Measurements from ENCODE around the gene OPRL1. TPM values are rescaled to one million over a fixed set of nuclear protein-coding genes. Genes with fewer than 3 reads are reported as not detected.

Gene OPRL1
- total and polyA plus RNA-seq, 2 donors (not counting 1 experiment from before 2014, with no cell fraction given), result 3.5 to 6.2 TPM

GRCh38 chr20:64144144-64144912, 64.4 kb downstream of the OPRL1 start:
- H3K27ac ChIP-seq (ENCODE audit: low read length in 2 of 2), result no peak overlapping the region
- ChIA-PET CTCF (no interaction called here), POLR2A (no interaction called here)
- peaks cover 0 to 16% (median 0%) of the 10 kb centered on the region in 4 experiments for H3K27me3 ChIP-seq (replicated peaks in 1 of 4; ENCODE audit: control extremely low read depth in 1 of 4, control insufficient read depth in 3 of 4, insufficient read depth in 4 of 4, low read length in 3 of 4)
- H3K79me2 ChIP-seq (ENCODE audit: control insufficient read depth, insufficient read depth, low read length), result no peaks in the 10 kb centered on the region
- no peaks in the 10 kb centered on the region for H3K4me1 Mint-ChIP-seq
- TF ChIP-seq CTCF (IDR thresholded peaks at IDR 0.05) (no peak), EZH2 (IDR thresholded peaks at IDR 0.05; ENCODE audit: borderline replicate concordance, insufficient read depth, low read depth, low read length, poor library complexity, severe bottlenecking) (no peak)
- peaks cover 0 to 25% (median 9%) of the 10 kb centered on the region in 3 donors for H3K9me3 ChIP-seq (ENCODE audit: control extremely low read depth in 1 of 3, control insufficient read depth in 2 of 3, insufficient read depth in 1 of 3, low read length in 2 of 3)
- no peak overlapping the region for H3K4me3 Mint-ChIP-seq
- H3K4me2 ChIP-seq (replicated peaks; ENCODE audit: low read depth, low read length, poor library complexity, severe bottlenecking), result no peak overlapping the region
- H3K27ac Mint-ChIP-seq, result no peak overlapping the region
- 96% methylated on average over 8 of the region's 8 CpGs for WGBS (ENCODE audit: insufficient coverage)
- H3K9me3 Mint-ChIP-seq (ENCODE audit: insufficient read depth), result peaks cover 5% of the 10 kb centered on the region
- H3K4me1 ChIP-seq (ENCODE audit: control insufficient read depth in 2 of 2, insufficient read depth in 2 of 2, low read length in 2 of 2), result no peaks in the 10 kb centered on the region
- ATAC-seq (ENCODE audit: low read depth) (no peak), DNase-seq (no peak)
- intact Hi-C loops (cut with micrococcal nuclease), result no loop called here
- peaks cover 10% of the 10 kb centered on the region for H3K27me3 Mint-ChIP-seq
- no peak overlapping the region for H3K4me3 ChIP-seq (ENCODE audit: control extremely low read depth in 1 of 5, extremely low read depth in 1 of 5, insufficient read depth in 1 of 5, low read depth in 2 of 5, low read length in 4 of 5)
- no peaks in the 10 kb centered on the region for H4K20me1 ChIP-seq (ENCODE audit: control insufficient read depth, insufficient read depth, low read length, poor library complexity, severe bottlenecking)
- H3K9ac ChIP-seq (ENCODE audit: low read length), result no peak overlapping the region
- H3K36me3 ChIP-seq (replicated peaks in 1 of 2; ENCODE audit: control extremely low read depth in 1 of 2, control insufficient read depth in 1 of 2, extremely low read depth in 1 of 2, insufficient read depth in 2 of 2, low read length in 1 of 2), result no peaks in the 10 kb centered on the region
- no peak overlapping the region for H2AFZ ChIP-seq (ENCODE audit: insufficient read depth, low read depth, low read length, poor library complexity, severe bottlenecking)

Measured in B cell (primary cell).